Stimulated activated CD8-positive, alpha-beta memory T cell treated with anti-CD3 and anti-CD28 coated beads, Interleukin-7, amount 100 ng/mL, for 24 hours (primary cell): ENCODE measurements around the gene TRIP12.
"Not testable (repeated sequence)": the region's sequence is repeated elsewhere in the genome, so short reads cannot be mapped to it uniquely, and the experiment has no call there.

ENCODE experiments used
- DNase-seq: peaks from one replicate; pipeline ENCODE4 v3.0.0-alpha.2; 2020; ENCODE audit warnings: low read depth

The TRIP12 gene

DNA sequence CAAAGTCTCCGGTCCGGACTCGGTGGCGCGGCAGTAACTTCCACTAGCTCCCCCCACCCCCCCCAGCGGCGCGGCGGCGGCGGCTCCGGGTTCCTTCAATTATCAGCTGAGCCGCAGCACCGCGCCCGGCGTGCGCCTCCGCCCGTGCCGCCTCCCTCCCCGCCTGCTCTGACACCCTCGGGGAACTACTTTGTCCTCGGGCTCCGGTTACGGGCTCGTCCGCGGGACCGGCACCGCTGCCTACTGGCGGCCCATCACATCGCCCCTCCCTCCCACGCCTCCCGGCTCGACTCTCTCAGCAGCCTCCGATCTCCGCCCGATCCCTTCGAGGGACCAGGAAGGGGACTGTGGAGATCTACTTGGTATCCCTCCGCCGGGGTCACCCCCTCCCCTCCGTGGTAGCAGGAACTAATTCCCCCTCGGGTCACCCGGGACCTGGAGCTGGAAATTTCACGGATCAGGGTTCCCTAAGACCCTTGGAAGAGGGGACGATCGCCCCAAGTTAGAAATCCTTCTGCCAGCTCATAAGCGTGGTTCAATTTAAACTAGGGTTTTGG lies at the start of gene TRIP12:
TRIP12 (minus strand) TSS at position 118 of the 557 bp plus-strand sequence. CDS start 41,930 bp downstream, outside the sequence.
- peak; percentile 78 for DNase-seq

DNA sequence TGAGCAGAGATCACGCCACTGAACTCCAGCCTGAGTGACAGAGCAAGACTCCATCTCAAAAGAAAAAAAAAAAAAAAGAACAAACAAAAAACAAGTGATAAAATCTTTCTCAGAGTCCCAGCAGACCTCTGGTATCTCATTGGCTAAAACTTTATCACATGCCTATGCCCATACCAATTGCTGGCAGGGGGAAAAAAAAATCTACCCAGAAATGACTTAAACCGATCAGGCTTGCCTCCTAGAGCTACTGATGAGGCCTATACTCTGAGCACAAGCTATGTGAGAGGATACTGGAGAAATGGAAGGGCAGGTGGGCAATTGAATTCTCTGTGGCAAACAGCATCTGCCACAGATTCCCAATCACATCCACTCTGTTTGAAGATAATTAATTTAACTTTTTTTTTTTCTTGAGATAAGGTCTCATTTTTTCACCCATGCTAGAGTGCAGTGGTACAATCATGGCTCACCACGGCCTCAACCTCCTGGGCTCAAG lies 49.5 kb upstream of the TRIP12 start:
- no peak for DNase-seq

DNA sequence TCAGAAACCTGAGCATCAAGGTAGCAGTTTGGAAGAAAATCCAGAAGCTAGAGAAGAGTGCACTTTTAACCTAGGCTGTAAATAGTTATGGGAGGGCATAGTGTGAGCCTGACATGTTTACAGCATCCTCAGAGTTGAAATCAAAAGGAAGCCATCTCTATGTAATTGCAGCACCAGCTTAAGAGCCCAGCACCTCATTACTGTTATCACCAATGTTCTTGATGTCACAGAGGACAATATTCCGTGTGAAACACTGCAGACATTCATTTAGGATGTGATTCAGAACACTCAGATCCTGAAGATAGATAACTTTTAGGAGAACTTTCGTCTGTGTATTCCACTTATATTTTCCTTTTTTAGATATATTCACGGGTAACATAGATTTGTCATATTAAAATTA lies 48.6 kb upstream of the TRIP12 start:
- DNase-seq: no peak

DNA sequence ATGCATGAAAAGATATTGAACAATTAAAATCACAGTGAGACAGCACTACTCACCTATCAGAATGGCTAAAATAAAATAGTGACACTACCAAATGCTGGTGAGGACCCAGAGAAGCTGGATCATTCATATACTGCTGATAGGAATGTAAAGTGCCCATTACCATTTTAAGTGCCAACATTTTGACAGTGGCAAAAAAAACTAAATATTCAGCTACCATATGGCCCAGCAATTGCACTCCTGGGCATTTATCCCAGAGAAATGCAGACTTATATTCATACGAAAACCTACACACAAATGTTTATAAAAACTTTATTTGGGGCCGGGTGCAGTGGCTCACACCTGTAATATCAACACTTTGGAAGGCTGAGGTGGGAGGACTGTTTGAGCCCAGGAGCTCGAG lies 48.1 kb upstream of the TRIP12 start:
- no peak for DNase-seq

DNA sequence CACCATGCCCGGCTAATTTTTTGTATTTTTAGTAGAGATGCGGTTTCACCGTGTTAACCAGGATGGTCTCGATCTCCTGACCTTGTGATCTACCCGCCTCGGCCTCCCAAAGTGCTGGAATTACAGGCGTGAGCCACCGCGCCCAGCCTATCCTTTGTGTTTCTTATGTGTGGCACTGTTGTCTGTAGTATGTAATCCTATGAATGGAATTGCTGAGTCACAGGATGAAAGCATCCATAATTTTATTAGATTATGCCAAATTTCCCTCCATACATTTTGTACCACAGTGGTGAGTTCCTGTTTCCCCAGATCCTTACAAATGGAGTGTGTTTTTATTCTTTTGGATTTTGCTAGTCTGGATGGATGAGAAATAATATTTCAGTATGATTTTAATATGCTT lies 41.8 kb upstream of the TRIP12 start:
- not testable (repeated sequence) for DNase-seq

DNA sequence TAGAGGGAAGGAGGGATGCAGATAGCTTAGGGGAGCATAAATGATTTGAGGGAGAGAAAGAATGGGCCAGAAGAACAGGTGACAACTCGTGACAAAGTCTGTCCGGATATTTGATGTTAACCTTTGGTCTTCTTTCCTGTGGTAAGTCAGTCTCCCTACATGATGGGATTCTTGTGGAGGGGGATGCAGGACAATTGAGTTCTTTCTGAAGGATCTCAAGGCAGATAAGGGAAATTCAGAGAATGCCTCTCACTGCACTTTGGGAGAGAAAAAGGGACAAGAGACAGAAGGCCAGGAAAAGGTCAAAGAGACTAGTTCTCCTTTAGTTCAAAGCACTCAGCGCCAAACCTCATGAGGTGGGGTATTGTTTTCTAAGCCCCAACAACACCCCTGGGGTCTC lies 34.7 kb upstream of the TRIP12 start:
- DNase-seq: no peak

DNA sequence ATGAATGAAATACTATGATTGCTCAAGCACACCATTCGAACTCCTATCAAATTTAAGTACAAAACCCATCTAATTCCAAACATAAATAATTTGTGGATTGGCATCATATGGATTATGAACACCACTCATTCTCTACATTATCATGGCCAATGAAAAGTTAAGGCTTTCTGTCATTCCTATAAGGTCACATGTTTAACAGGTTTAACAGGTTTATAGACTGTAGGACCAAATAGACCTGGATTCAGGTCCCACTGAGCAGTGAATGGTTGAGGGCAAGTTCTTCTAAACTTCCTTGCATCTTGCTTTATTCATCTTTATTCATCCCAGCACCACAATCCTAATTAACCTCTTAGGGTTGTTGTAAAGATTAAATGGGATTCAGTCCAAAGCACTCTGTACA lies 33.9 kb upstream of the TRIP12 start:
- no peak for DNase-seq

DNA sequence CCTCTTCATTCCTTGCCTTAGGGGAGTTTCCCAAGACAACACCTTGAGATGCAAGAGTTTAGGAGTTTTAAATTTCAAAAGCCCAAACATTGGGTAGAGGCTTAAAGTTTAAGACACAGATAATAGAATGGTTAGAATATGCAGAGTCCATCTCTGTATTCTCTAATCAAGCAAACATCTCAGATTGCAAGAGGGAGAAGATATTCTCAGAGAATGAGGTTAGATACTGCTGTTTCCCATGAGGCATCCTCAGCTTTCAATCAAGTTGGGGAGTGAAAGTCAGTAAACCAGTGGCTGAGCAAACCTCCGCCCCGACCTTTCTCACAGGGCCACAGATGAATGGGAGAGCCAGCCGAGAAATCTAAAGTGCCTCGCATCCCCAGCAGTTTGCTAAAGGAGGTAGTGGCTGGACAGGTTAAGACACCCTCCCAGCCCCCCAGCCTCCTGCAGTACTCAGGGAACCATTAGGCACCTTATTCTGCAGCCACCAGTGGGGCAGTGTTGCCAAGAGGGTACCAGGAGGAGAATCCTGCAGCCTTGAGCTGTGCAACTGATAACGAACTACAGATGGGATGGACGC lies 30.5 kb upstream of the TRIP12 start:
- no peak for DNase-seq

DNA sequence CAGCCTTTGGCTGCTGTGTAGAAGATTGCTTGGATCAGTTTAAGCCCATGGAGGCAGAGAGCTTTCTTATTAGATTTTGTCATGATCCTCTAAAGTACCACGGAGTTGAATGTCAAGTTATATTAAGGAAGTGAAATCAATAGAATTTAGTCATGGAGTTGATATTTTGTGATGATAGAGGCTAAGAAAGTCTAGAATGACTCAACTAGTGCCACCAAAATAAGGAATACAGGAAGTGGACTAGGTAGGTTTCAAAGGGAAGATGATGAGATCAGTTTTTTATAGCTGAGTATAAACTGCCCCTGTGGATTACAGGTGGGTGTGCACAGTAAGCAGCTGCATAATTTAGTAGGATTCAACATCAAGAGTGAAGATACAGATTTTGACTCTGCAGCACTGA lies 25.7 kb upstream of the TRIP12 start:
- DNase-seq: no peak

DNA sequence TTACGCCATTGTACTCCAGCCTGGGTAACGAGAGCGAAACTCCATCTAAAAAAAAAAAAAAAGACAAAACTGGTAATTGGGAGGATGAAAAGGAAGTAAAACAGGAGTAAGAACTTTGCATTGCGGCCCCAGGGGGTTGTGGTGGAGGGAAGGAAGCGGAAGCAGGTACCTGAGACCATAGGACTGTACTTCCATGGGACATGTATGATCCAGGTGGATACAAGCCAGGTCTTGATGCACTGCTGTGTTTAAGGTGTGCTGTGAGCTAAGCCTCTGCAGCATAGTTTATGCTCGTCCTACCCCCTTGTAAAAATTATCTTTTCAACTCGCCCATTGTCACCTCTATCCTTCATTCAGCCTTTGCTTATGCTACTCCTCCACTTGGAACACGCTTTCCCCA lies 24.2 kb upstream of the TRIP12 start:
- DNase-seq: no peak

DNA sequence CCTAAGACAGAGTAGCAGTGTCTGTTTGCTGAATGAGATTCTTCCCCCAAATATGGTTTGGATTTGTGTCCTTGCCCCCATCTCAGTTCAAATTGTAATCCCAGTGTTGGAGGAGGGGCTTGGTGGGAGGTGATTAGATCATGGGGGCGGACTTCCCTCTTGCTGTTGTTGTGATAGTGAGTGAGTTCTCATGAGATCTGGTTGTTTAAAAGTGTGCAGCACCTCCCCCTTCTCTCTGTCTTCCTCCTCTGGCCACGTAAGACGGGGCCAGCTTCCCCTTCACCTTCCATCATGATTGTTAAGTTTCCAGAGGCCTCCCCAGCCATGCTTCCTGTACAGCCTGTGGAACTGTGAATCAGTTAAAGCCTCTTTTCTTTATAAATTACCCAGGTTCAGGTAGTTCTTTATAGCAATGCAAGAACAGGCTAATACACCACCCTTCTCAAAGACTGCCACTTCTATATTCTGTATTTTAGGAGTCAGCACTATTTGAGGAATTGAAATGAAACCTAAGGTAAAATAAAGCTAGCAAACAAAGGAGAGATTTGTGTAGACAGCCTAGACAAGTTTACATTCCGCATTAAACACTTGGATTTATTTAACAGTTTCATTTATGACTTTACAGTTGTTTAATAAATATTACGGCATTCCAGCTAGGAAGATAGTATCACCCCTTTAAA lies 22.1 kb upstream of the TRIP12 start:
- DNase-seq: no peak

DNA sequence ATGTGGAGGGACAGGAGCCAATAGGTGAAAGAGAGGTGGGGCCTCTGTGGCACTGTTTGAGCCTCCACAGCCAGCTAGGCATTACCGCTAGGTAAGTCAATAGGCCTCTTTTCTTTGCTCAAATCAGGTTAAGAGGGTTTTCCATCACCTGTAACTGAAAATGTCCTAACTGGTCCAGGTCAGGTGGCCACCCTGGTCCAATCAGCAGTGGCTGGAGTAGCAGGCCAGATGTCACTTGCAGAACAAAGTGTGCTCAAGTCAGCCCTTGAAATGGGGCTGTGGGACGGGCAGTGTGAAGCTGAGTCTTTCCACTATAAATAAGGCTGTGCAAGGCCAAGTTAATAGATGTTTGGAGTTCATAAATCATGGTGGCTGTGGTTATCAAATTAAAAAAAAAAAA lies 21.4 kb upstream of the TRIP12 start:
- no peak for DNase-seq

DNA sequence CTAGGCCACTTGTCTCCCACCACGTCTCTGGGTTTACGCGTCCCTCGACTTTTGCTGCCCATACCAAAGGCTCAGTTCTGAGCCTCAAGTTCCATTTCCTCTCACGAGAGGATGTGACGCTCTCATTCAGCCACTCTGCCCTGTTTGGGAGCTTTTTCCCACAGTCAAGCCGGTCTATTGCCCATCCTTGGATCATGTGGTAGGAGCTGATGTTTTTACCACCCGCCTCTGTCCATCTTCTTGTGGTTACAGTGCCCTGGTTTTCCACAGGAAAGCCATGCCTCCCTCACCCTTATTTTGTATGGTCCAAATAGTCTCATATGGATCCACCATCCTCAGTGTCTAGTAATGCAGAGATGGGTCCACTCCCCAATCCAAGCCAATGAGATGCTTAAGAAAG lies 20.9 kb upstream of the TRIP12 start:
- no peak for DNase-seq

DNA sequence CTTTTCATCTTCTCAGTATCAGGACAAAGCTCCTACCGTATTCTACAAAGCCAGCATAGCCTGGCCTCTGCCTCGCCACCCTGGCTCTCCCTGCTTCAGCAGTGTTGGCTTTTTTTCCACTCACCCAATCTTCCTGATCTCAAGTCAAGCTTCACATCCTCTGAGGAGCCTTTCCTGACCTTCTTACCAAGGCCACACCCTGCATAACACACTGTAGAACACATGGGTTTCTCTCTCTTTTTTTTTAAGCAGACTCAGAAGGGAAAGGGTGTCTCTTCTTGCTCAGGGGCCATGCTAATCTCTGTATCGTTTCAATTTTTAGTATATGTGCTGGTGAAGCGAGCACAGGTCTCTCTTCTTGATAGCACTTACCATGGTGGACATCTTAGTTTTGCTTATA lies 15.7 kb upstream of the TRIP12 start:
- no peak for DNase-seq

DNA sequence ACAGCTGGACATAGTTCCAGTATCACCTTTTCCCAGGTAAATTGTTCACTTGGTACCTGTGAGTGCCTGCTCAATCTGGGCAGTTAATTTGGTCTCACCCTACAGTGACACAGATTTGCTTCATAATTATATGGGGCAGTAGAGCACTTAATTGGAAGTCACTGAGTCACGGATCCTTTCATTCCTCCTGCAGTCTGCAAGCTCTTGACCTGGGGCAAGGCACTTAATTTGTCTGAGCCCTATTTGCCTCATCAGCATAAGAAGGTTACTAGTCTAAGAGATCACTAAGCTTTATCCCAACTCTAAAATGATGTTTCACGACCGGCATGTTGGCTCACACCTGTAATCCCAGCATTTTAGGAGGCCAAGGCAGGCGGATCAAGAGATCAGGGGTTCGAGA lies 9.4 kb upstream of the TRIP12 start:
- DNase-seq: no peak

DNA sequence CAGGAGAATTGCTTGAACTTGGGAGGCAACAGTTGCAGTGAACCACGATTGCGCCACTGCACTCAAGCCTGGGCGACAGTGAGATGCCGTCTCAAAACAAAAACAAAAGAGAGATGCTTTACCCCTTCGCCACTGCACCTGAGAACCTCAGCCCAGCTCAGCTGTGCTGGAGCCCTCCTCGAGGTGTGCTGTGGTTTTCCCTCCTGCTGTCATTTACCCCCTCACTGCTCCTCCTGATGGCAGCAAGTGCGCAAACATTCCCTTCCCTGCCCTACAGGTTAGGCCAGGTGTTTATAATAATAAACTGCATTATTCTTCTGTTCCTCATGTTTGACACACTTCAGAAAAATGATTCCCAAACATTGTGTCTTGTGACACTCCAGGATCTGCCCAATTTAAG lies 8.8 kb upstream of the TRIP12 start:
- DNase-seq: no peak

DNA sequence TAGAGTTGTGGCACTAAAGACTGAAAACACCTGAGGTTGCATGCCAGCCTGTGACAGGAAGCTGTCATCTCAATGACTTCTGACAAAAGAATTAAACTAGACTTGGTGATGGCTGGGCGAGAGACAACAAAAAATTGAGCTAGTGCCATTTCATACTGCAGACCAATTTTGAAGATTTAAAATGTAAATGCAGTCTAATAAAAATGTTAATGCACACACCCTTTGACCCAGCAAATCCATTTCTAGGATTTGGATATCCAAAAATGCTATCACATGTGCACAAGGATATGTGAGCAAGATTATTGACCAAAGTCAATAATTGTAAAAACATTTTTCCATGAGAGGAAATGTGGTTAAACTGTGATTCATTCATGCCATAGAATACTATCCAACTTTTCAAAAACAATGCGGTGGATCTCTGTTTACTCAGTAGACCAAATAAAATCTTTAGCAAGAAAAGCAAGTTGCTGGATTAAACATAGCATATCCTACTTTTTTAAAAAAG lies 6.1 kb upstream of the TRIP12 start:
- DNase-seq: no peak

DNA sequence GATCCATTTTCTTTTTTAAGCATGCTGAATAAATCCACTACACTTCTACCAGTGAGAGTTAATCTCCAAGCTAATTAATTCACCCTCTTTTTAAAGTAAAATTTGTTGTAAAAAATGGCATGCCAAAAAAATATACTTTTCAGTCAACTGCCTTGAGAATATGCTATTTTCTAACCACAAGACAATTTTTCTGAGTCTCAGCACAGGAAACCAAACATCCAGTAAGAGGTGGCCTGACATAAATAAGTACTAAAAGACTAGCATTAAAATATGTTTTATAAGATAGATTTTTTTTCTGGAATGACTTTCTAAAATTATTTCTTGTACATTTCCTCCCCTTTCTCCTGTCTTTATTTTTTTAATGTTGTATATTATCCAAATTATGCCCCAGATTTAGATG lies 3.4 kb upstream of the TRIP12 start:
- no peak for DNase-seq

DNA sequence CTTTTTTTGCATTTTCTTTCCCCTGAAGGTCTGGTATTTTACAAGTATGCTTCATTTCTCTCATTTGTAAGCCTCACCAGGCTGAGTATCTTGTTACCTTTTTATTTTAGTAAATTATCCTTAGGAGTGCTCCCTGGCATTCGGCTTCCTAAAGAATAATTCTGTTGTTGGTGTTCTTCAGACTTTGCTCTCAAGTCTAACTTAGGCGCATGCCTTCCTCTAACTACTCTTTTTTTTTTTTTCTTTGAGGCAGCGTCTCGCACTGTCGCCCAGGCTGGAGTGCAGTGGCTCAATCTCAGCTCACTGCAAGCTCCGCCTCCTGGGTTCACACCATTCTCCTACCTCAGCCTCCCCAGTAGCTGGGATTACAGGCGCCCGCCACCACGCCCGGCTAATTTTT lies 2.7 kb upstream of the TRIP12 start:
- not testable (repeated sequence) for DNase-seq

DNA sequence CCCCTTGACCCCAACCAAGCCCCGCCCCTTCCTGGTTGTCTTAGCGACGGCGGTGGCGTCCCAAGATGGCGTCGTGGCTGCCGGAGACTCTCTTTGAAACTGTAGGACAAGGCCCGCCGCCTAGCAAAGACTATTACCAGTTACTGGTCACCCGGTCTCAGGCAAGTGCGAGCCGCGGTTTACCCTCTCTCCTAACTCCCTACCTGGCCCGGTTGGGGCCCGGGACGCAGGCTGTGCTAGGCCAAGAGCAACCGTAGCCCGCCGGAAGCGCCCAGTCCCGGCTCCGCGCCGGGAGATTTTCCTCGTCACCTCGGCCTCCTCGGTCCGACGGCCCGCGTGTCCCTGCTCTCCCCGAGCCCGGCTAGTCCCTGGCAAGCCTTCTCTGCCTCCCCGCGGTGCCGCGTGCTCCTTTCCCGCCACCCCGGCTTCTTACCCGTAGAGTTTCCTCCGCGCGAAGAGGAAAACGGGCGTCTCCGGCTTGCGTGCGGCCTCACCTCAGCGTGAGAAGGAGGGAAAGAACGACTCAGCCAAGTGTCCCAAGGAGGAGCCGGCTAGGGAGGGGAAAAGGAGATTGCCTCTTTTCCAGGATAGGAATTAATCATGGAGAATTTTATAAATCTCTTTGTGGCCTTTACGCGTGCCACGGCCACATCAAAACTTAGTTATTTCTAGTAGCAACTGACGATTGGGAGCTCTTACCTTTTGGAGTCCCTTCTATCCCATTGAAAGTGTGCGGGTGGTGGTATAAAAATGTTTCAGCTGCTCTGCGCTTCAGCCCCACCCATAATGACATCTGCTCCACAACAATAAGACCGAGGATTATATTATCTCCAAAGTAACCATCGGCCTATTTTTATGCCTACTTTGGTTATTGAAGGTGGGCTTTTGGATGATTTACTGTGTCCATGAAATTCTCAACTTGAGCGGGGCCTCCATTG lies 909 bp upstream of the TRIP12 start, which contains the start of gene FBXO36:
FBXO36 (plus strand) TSS at position 55 of the 938 bp plus-strand sequence; CDS start at position 66, 11 bp downstream.
- peak; percentile 83 for DNase-seq

DNA sequence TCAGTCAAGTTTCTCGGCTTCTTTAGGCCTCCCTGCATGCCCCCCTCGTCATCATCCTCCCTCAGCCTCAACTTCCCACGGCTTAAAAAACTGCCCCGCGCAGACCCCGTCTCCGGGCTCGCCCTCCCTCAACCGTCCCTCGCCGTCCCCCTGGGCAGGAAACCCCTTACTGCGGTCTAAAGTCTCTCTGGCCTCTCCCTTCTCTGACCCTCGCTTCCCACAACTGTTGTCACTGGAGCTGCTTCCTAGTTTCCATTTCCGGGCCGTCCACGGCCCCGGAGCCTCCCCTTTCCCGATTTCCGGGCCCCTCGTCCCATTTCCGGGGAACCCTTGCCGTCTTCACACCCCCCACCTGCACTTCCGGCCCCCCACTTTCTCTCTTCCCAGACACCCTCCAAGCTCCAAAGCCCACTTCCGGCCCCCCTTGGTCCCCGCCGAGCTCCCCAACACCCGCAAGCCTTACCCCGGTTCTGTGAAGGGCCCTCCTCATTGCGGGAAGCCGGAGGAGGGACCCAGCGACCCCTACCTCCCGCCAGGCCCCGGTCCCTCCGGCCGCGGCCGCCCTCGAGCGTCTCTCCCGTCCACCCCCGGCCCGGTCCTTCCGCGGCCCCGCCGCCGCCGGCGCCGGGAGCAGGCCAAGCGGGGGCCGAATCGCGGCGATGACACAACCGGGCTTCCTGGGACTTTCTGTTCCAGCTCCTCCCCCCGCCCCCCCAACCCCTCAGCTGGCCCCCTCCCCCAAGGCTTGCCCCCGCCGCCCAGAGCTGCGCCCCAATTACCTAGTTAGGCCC lies 513 bp downstream of the TRIP12 start:
- DNase-seq: peak; percentile 39
